ENCODE measurements around the gene COL26A1.

Gene COL26A1

GRCh38 chr7:101518336-101518735 lies 155.7 kb downstream of the COL26A1 start:
- no peak overlapping the region for H3K4me3 ChIP-seq (ENCODE audit: low read length)
- DNase-seq (ENCODE audit: low read depth, low spot score), result no peak

GRCh38 chr7:101519324-101520023 lies 156.8 kb downstream of the COL26A1 start:
- no peak for DNase-seq (ENCODE audit: low read depth, low spot score)

DNA sequence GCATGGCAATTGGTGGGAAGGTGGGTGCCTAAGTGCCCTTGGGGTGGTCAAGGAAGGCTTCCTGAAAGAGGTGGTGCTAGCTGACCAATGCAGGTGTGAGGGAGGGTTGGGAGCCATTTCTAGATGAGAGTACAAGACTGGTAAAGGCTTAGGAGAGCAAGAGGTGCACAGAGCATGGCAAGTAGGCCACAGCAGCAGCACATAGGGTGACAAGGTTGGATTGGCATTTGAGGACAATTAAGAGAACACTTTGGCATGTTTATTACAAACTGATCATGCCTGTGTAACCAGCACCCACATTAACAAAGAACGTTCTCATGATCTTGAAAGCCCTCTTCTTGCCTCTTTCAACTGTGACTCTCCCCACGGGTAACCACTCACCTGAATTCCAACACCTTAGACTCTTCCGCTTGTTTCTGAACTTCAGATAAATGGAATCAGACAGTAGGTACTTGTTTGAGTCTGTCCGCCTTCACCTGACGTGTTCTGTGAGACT lies 158.8 kb downstream of the COL26A1 start:
- no peak overlapping the region for H3K4me3 ChIP-seq (ENCODE audit: low read length)
- DNase-seq (ENCODE audit: low read depth, low spot score), result no peak

More at GRCh38 chr7:101519324-101520023, 156.8 kb downstream of the COL26A1 start:
- H3K4me3 ChIP-seq (ENCODE audit: low read length), result no peak overlapping the region

DNA sequence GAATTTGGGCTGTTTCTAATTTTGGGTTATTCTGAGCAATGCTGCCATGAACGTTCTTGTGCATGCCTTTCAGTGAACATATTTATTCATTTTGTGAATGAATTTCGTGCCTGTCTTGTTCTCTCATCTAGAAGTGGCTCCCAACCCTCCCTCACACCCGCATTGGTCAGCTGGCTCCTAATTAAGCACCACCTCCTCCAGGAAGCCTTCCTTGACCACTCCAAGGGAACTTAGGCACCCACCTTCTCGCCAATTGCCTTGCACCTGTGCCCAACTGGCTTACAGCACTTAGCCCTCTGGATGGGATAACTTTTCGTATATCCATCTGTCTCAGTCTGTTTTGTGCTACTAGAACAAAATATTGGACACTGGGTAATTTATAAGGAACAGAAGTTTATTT lies 159.3 kb downstream of the COL26A1 start:
- DNase-seq (ENCODE audit: low read depth, low spot score), result no peak
- H3K4me3 ChIP-seq (ENCODE audit: low read length), result no peak overlapping the region

DNA sequence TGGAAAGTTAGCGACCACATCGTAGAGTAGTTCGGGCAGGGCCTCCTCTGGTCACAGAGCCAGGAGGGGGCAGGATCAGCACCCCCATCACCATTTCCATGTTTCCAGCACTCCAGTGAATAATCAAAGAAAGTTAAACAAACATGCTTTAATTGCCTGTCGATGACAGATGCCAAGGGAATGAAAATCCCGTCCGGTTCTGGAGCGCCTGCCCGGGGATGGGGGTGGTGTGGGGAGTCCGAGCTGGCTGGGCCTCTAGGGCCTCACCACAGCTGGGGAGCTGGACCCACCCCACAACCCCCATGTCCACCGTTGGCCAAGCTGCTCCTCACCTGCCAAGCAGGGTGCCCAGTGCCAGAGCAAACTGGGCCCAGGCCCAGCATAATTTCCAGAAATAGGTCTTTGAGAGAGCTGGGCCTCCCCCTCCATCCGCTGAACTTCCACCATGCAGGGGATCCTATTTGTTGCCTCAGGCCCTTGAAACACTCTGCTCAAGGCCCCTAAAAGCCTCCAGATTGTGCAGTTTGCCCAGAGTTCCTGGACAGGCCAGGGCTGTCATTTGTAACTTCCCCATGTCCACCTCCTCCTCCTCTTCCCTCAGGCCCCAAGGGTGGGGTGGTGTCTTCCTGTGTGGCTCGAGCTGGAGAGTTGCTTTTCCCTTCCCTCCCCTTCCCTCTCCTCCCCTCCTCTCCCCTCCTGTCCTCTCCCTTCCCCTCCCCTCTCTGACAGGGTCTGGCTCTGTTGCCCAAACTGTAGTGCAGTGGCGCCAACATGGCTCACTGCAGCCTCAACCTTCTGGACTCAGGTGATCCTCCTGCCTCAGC lies 165.4 kb downstream of the COL26A1 start:
- no peak for DNase-seq (ENCODE audit: low read depth, low spot score)
- H3K4me3 ChIP-seq (ENCODE audit: low read length), result no peak overlapping the region

- H3K4me3 ChIP-seq (ENCODE audit: low read length), result no peak overlapping the region
- no peak for DNase-seq (ENCODE audit: low read depth, low spot score)
Measured at GRCh38 chr7:101529560-101529959, 166.9 kb downstream of the COL26A1 start.

GRCh38 chr7:101531726-101532357 lies 169.2 kb downstream of the COL26A1 start:
- no peak overlapping the region for H3K4me3 ChIP-seq (ENCODE audit: low read length)
- no peak for DNase-seq (ENCODE audit: low read depth, low spot score)

DNA sequence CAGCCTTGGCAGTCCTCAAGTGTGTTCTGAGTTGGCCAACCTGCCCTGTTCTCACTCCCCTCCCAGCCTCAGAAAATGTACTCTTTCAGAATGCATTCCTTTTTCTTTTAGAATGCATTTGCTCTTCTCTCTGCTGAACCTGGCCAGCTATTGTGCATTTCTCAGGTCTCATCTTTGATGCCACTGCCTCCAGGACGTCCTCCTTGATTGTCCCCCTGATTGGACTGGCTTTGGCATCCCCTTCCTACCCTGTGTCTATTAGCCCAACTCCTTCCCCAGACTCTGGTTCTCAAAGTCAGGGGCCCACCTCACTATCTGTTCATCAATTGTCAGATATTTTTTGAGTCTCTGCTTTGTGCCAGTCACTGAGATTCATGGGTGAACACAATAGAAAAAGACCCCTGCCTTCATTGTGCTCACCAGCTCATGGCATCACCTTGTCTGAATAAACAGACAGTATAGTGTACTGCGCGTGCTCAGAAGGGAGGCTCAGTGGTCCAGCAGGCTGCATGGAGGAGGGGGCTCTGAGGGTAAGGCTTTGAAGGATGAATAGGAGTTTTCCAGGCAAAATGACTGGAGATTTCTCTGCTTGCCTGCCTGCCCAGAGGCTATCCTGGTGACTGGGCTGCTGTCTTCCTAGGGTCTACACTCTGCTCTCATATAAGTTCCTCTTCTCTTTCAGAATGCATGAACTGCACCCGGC lies 169.9 kb downstream of the COL26A1 start:
- no peak for DNase-seq (ENCODE audit: low read depth, low spot score)

GRCh38 chr7:101533103-101533465 lies 170.4 kb downstream of the COL26A1 start:
- H3K4me3 ChIP-seq (ENCODE audit: low read length), result no peak overlapping the region
- no peak for DNase-seq (ENCODE audit: low read depth, low spot score)

More for the DNA sequence above, 169.9 kb downstream of the COL26A1 start:
- H3K4me3 ChIP-seq (ENCODE audit: low read length), result no peak overlapping the region

DNA sequence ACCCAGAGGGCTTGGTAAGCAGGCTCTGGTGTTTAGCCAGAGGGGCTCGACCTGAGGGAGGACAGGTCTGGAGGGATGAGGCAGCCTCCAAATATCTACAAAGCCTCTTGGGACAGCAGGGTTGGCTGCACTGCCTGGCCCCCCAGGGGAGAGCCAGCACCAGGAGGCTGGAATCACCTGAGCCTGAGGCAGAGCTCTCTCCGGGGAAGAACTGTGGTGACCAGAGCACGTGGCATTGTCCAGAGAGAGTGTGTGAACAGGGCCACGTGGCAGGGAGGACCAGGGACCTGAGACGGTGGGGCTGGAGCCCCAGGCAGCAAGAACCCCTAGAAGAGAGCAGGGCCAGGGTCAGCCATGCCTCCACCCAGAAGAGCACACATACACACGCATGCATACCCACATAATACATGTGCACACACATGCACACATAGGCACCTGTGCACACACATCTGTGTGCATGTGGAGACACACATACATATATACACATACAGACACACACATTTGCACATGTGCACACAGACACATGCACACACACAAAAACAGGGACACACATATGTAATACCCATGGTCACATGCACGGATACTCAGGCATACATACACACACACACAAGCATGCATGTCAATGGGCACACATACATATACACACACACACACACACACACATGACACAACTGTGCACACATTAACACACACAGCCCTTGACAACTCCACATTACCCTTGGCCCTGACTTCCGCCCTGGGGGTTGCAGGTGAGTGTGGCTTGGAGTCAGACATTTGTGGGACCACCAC lies 171.5 kb downstream of the COL26A1 start:
- no peak overlapping the region for H3K4me3 ChIP-seq (ENCODE audit: low read length)
- no peak for DNase-seq (ENCODE audit: low read depth, low spot score)

DNA sequence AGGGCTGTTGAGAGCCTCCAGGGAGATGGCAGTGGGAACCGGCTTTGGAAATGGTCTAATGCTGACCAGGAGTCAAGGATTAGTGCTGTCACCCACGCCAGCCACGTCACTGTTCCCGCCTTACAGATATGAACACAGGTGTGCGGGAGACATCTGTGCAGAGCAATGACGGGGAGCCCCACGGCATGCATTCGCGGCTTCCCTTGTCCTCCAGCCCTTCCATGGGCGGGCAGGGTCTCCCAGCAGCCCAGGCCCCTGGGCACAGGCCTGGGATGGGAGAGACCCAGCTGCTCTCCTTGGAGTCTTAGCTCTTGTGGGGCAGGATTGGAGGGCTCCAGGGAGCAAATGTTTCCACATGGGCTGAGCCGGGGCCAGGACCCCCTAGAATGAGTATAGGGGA lies 172.2 kb downstream of the COL26A1 start:
- DNase-seq (ENCODE audit: low read depth, low spot score), result no peak
- H3K4me3 ChIP-seq (ENCODE audit: low read length), result no peak overlapping the region

- DNase-seq (ENCODE audit: low read depth, low spot score), result no peak
Measured at GRCh38 chr7:101535351-101535751, 172.7 kb downstream of the COL26A1 start.

DNA sequence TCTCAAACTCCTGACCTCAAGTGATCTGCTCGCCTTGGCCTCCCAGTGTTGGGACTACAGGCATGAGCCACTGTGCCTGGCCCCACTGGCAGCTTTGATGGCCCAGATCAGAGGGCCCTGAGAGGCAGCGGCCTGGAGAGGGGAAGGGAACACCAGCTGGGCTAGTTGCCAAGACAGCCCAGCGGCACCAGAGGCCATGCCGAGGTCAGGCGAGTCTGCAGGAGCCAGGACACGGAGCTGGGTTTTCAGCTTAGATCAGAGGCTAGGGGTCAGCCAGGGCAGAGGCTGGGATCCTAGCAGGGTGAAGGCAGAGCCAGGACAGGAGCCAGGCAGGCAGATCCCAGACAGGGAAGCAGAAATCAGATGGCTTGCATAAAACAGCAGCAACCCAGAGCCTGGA lies 173.6 kb downstream of the COL26A1 start:
- no peak for DNase-seq (ENCODE audit: low read depth, low spot score)
- H3K4me3 ChIP-seq (ENCODE audit: low read length), result no peak overlapping the region

More at GRCh38 chr7:101535351-101535751, 172.7 kb downstream of the COL26A1 start:
- no peak overlapping the region for H3K4me3 ChIP-seq (ENCODE audit: low read length)

DNA sequence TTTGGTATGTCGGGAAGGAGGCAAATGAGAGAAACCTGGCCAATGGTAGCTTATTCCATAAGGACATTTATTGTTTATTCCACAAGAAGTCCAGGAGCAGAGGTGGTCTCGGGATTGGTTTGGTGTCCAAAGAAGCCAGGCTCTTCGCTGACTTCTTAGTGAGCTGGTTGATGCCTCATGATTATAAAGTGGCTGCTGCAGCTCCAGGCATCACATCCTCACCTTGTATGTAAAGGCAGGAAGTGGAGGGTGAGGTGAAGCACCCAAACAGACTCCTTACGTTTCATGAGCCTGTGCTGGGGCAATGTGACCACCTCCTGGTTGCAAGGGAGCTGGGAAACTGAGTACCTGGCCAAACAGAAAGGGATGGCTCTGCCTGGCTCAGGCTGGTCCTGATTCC lies 174.0 kb downstream of the COL26A1 start:
- no peak overlapping the region for H3K4me3 ChIP-seq (ENCODE audit: low read length)
- no peak for DNase-seq (ENCODE audit: low read depth, low spot score)

GRCh38 chr7:101537205-101537604 lies 174.5 kb downstream of the COL26A1 start:
- no peak for DNase-seq (ENCODE audit: low read depth, low spot score)
- H3K4me3 ChIP-seq (ENCODE audit: low read length), result no peak overlapping the region

DNA sequence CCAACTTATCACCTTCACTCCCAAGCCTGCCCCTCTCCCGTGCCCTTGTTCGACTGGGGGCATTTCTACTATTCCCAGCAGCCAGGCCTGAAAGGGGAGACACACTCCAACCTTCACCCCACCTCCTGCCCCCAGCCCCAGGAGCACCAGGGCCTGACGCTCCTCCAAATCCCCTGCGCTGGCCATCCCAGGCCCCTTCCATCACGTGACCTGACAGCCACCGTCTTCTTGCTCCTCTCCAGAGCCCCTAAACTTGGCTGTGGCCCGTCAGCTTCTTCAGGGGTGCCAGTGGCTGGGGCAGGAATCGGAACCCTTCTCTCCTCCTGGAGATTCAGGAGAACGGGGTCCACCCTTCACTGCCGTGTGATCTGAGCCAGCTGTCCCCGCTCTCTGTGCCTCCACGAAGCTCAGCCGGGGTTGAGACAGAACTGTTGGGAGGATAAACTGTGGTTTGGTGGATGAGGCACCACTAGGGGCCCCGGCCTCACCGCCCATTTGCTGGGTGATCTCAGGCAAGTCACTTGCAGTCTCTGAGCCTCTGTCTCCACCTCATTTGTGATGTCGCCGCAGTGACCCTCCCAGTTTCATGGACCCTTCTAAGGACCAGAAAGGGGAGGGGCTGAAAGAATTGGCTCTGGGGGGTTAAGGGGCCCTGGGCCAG lies 175.4 kb downstream of the COL26A1 start:
- no peak for DNase-seq (ENCODE audit: low read depth, low spot score)
- H3K4me3 ChIP-seq (ENCODE audit: low read length), result no peak overlapping the region

GRCh38 chr7:101538596-101539459 lies 176.2 kb downstream of the COL26A1 start:
- DNase-seq (ENCODE audit: low read depth, low spot score), result peak; percentile 24

More at GRCh38 chr7:101538596-101539459, 176.2 kb downstream of the COL26A1 start:
- H3K4me3 ChIP-seq (ENCODE audit: low read length), result no peak overlapping the region

All from Jurkat, Clone E6-1 (cell line).